Upper lobe of left lung (tissue), 4 donors: ENCODE measurements around the gene SGCA.

ENCODE experiments used
- POLR2A ChIP-seq, 4 donors: fragments of 450-650 bp; IDR thresholded peaks; one replicate each; pipeline ENCODE4 v1.5.1; 2016 to 2017; ENCODE audit warnings: antibody characterized with exemption in 4 of 4, mild to moderate bottlenecking in 2 of 4
- POLR2AphosphoS5 ChIP-seq, 2 donors: sonication (generic); formaldehyde crosslinking; IDR thresholded peaks; one replicate each; pipeline ENCODE4 v1.5.1; 2017; ENCODE audit warnings: antibody characterized with exemption in 2 of 2
- TF ChIP-seq, protein P1 (sequence below), 6 experiments: fragments of 450-650 bp in 4 of 6; fragments of 200-600 bp in 2 of 6; sonication (generic) in 2 of 6; IDR thresholded peaks; one replicate each; pipeline ENCODE4 v1.5.1; 2016 to 2019; ENCODE audit warnings: antibody characterized with exemption in 6 of 6

DNA sequence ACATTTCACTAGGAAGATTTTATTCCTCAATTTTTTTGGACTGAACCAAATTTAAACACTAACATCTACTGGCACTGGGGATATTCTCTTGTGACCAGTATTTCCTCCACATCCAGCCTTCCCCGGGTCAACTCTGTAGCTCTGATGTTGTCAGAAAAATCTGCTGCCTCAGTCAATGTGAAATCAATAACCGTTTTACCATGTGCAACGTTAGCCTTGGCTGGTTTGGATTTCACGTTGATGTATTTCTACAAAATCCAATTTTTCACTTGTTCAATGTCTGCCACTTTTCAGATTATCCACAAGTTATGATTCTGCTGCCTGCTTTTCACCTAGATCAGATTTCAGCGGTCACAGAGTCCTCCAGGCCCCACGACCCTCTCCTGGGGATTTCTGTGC is 7.1 kb downstream of the SGCA start:
- TF ChIP-seq, protein P1, sequence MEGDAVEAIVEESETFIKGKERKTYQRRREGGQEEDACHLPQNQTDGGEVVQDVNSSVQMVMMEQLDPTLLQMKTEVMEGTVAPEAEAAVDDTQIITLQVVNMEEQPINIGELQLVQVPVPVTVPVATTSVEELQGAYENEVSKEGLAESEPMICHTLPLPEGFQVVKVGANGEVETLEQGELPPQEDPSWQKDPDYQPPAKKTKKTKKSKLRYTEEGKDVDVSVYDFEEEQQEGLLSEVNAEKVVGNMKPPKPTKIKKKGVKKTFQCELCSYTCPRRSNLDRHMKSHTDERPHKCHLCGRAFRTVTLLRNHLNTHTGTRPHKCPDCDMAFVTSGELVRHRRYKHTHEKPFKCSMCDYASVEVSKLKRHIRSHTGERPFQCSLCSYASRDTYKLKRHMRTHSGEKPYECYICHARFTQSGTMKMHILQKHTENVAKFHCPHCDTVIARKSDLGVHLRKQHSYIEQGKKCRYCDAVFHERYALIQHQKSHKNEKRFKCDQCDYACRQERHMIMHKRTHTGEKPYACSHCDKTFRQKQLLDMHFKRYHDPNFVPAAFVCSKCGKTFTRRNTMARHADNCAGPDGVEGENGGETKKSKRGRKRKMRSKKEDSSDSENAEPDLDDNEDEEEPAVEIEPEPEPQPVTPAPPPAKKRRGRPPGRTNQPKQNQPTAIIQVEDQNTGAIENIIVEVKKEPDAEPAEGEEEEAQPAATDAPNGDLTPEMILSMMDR (IDR thresholded peaks at IDR 0.05): no peak
- TF ChIP-seq POLR2A (IDR thresholded peaks at IDR 0.05): no peak
- no peak for TF ChIP-seq POLR2AphosphoS5 (IDR thresholded peaks at IDR 0.05)
